ENCODE data around the gene MLLT3.

The MLLT3 gene

GRCh38 chr9:20558566-20559016 lies 63.7 kb downstream of the MLLT3 start:
- H4K20me1 ChIP-seq (ENCODE audit: low read depth, low read length): no peaks in the 10 kb centered on the region; the same call in 1 of the 2 replicates

GRCh38 chr9:20557890-20558565 lies 64.3 kb downstream of the MLLT3 start:
- Histone ChIP-seq H2AFZ (ENCODE audit: low read depth, low read length, severe bottlenecking) (no peak overlapping the region), H3K36me3 (ENCODE audit: low read length) (no peaks in the 10 kb centered on the region), H3K9me3 (ENCODE audit: insufficient read depth, low read length) (no peaks in the 10 kb centered on the region), H3K9me2 (replicated peaks; ENCODE audit: insufficient read depth, low read length) (no peaks in the 10 kb centered on the region), H3F3A (ENCODE audit: insufficient read depth) (no peaks in the 10 kb centered on the region), H3K4me2 (ENCODE audit: low read depth, low read length, poor library complexity, severe bottlenecking) (no peak overlapping the region), H3K27ac (ENCODE audit: low read depth, low read length) (no peak overlapping the region), H3K27me3 (ENCODE audit: low read length) (no peaks in the 10 kb centered on the region), H4K20me1 (ENCODE audit: low read depth, low read length) (peaks cover 2% of the 10 kb centered on the region; the same call in 1 of the 2 replicates), H3K79me2 (ENCODE audit: insufficient read depth, low read length) (no peaks in the 10 kb centered on the region), H3K9ac (ENCODE audit: low read length) (no peak overlapping the region), H3K4me3 (ENCODE audit: insufficient read depth, low read length, poor library complexity, severe bottlenecking) (no peak overlapping the region)
- TF ChIP-seq EZH2phosphoT487 (conservative IDR thresholded peaks at IDR 0.05; ENCODE audit: low read length): no peak
- no peak for TF ChIP-seq CTCF (IDR thresholded peaks at IDR 0.05; ENCODE audit: insufficient read depth, low read length, poor library complexity, severe bottlenecking)

More at GRCh38 chr9:20558566-20559016, 63.7 kb downstream of the MLLT3 start:
- H3K4me2 ChIP-seq (ENCODE audit: low read depth, low read length, poor library complexity, severe bottlenecking): no peak overlapping the region
- H3K9ac ChIP-seq (ENCODE audit: low read length): no peak overlapping the region
- H3K4me3 ChIP-seq (ENCODE audit: insufficient read depth, low read length, poor library complexity, severe bottlenecking): no peak overlapping the region
- H3F3A ChIP-seq (ENCODE audit: insufficient read depth): no peaks in the 10 kb centered on the region
- H3K9me3 ChIP-seq (ENCODE audit: insufficient read depth, low read length): no peaks in the 10 kb centered on the region
- no peaks in the 10 kb centered on the region for H3K36me3 ChIP-seq (ENCODE audit: low read length)
- H2AFZ ChIP-seq (ENCODE audit: low read depth, low read length, severe bottlenecking): no peak overlapping the region
- H3K9me2 ChIP-seq (replicated peaks; ENCODE audit: insufficient read depth, low read length): no peaks in the 10 kb centered on the region
- H3K27ac ChIP-seq (ENCODE audit: low read depth, low read length): no peak overlapping the region
- TF ChIP-seq CTCF (IDR thresholded peaks at IDR 0.05; ENCODE audit: insufficient read depth, low read length, poor library complexity, severe bottlenecking) (no peak), EZH2phosphoT487 (conservative IDR thresholded peaks at IDR 0.05; ENCODE audit: low read length) (no peak)
- no peaks in the 10 kb centered on the region for H3K27me3 ChIP-seq (ENCODE audit: low read length)
- no peaks in the 10 kb centered on the region for H3K79me2 ChIP-seq (ENCODE audit: insufficient read depth, low read length)

- Histone ChIP-seq H3K27ac (ENCODE audit: low read depth, low read length) (no peak overlapping the region), H3F3A (ENCODE audit: insufficient read depth) (no peaks in the 10 kb centered on the region), H2AFZ (ENCODE audit: low read depth, low read length, severe bottlenecking) (no peak overlapping the region), H3K9me2 (replicated peaks; ENCODE audit: insufficient read depth, low read length) (no peaks in the 10 kb centered on the region), H3K9ac (ENCODE audit: low read length) (no peak overlapping the region), H3K27me3 (ENCODE audit: low read length) (no peaks in the 10 kb centered on the region), H3K9me3 (ENCODE audit: insufficient read depth, low read length) (no peaks in the 10 kb centered on the region), H3K4me3 (ENCODE audit: insufficient read depth, low read length, poor library complexity, severe bottlenecking) (no peak overlapping the region), H4K20me1 (ENCODE audit: low read depth, low read length) (peaks cover 3% of the 10 kb centered on the region; the same call in 1 of the 2 replicates), H3K79me2 (ENCODE audit: insufficient read depth, low read length) (no peaks in the 10 kb centered on the region), H3K36me3 (ENCODE audit: low read length) (no peaks in the 10 kb centered on the region), H3K4me2 (ENCODE audit: low read depth, low read length, poor library complexity, severe bottlenecking) (no peak overlapping the region)
- TF ChIP-seq CTCF (IDR thresholded peaks at IDR 0.05; ENCODE audit: insufficient read depth, low read length, poor library complexity, severe bottlenecking) (no peak), EZH2phosphoT487 (conservative IDR thresholded peaks at IDR 0.05; ENCODE audit: low read length) (no peak)
Observed at GRCh38 chr9:20557285-20557684, 65.0 kb downstream of the MLLT3 start.

Data from SU-DHL-6 (cell line).